Measurements from ENCODE around the gene CACNA1A. TPM values are rescaled to one million over a fixed set of nuclear protein-coding genes. Genes with fewer than 3 reads are reported as not detected.

Gene CACNA1A
- total RNA-seq, 4 donors from 2014 or later, result 1.1 TPM; not detected in 3

GRCh38 chr19:13398182-13398581 lies 108.1 kb downstream of the CACNA1A start:
- 67 to 76% methylated on average over 4 of the region's 4 CpGs for WGBS, 2 donors
- H3K27me3 ChIP-seq, result peaks cover 0 to 46% (median 0%) of the 10 kb centered on the region in 4 donors
- intact Hi-C loops (cut with DNase I), result no loop called here

GRCh38 chr19:13396250-13397080 lies 109.8 kb downstream of the CACNA1A start:
- no peak overlapping the region for H3K4me3 ChIP-seq
- intact Hi-C loops (cut with DNase I), result no loop called here
- 30 to 35% methylated on average over 17 to 18 of the region's 18 CpGs for WGBS, 2 donors
- no peak for DNase-seq
- peaks cover 0 to 63% (median 0%) of the 10 kb centered on the region in 4 donors for H3K27me3 ChIP-seq
- TF ChIP-seq CTCF (IDR thresholded peaks at IDR 0.05) (no peak), POLR2A (IDR thresholded peaks at IDR 0.05) (no peak)
- peaks cover 7 to 23% (median 10%) of the 10 kb centered on the region in 3 donors for H3K4me1 ChIP-seq
- no peaks in the 10 kb centered on the region for H3K36me3 ChIP-seq
- H3K9me3 ChIP-seq, result peaks cover 0 to 5% (median 2%) of the 10 kb centered on the region in 3 donors
- H3K27ac ChIP-seq, result no peak overlapping the region

More at GRCh38 chr19:13398182-13398581, 108.1 kb downstream of the CACNA1A start:
- Histone ChIP-seq H3K4me3 (no peak overlapping the region), H3K36me3 (no peaks in the 10 kb centered on the region), H3K27ac (no peak overlapping the region), H3K9me3 (peaks cover 0 to 12% (median 4%) of the 10 kb centered on the region in 3 donors), H3K4me1 (peaks cover 7 to 23% (median 10%) of the 10 kb centered on the region in 3 donors)
- TF ChIP-seq CTCF (IDR thresholded peaks at IDR 0.05), result no peak
- no peak for TF ChIP-seq POLR2A (IDR thresholded peaks at IDR 0.05)
- DNase-seq, result no peak

- Histone ChIP-seq H3K27ac (no peak overlapping the region), H3K27me3 (no peaks in the 10 kb centered on the region), H3K4me1 (no peaks in the 10 kb centered on the region), H3K9me3 (no peaks in the 10 kb centered on the region), H3K4me3 (no peak overlapping the region), H3K36me3 (no peaks in the 10 kb centered on the region)
- intact Hi-C loops (cut with DNase I), result no loop called here
- no peak for TF ChIP-seq CTCF (IDR thresholded peaks at IDR 0.05)
- no peak for DNase-seq
- WGBS, 2 donors, result 63 to 64% methylated on average over 4 of the region's 4 CpGs
Observed at GRCh38 chr19:13382633-13382938, 123.7 kb downstream of the CACNA1A start.

DNA sequence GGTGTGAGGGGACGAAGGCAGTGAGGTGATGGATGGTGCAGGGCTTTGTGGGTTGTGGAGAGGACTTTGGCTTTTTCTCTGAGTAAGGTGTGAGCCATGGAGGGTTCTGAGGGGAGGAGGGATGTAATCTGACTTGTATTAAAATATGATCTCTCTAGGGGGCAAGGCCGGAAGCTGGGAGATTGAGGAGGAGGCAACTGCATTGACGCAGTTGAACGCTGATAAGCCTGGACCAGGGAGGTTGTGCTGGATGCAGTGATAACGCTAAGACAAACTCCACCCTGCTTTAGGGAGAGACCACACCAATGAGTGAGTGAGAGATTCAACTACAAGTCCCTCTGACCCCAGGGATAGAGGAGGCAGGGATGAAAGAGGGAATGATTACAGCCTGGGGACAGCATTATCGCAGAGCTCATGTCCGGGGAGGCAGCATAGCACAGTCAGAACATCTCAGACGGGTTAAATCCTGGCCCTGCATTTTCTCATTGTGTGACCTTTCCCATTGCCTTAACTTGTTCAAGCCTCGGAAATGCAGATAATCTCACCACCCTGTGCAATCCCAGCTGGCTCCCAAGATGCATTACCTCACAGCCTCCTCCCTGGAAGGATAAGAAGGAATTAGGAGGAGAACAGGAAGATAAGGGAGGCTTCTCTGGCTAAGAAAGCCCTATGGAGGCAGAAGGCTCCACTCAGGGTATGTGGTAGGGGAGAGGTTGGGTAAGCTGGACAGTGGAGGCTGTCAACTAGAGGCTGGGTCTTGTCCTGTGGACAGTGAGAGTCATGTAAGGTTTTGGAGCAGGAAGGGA lies 124.2 kb downstream of the CACNA1A start:
- H3K27ac ChIP-seq, result no peak overlapping the region
- H3K27me3 ChIP-seq, result no peaks in the 10 kb centered on the region
- TF ChIP-seq CTCF (IDR thresholded peaks at IDR 0.05) (no peak), POLR2A (IDR thresholded peaks at IDR 0.05) (no peak)
- H3K4me3 ChIP-seq, result no peak overlapping the region
- intact Hi-C loops (cut with DNase I), result no loop called here
- no peaks in the 10 kb centered on the region for H3K36me3 ChIP-seq
- no peaks in the 10 kb centered on the region for H3K9me3 ChIP-seq
- WGBS, 2 donors, result 53 to 63% methylated on average over 7 to 9 of the region's 9 CpGs
- no peak for DNase-seq
- H3K4me1 ChIP-seq, result no peaks in the 10 kb centered on the region

GRCh38 chr19:13376537-13376936 lies 129.7 kb downstream of the CACNA1A start:
- Histone ChIP-seq H3K9me3 (no peaks in the 10 kb centered on the region), H3K4me1 (no peaks in the 10 kb centered on the region), H3K27me3 (peaks cover 0 to 6% (median 0%) of the 10 kb centered on the region in 4 donors), H3K27ac (no peak overlapping the region), H3K36me3 (no peaks in the 10 kb centered on the region), H3K4me3 (no peak overlapping the region)
- DNase-seq, result no peak
- TF ChIP-seq CTCF (IDR thresholded peaks at IDR 0.05), result no peak
- intact Hi-C loops (cut with DNase I), result no loop called here

All from esophagus squamous epithelium (tissue), 5 donors.